ENCODE measurements around the gene MKX.
A peak's percentile ranks its signal among the peaks of the same experiment; 100 is the strongest.

MKX gene

GRCh38 chr10:27742195-27743011, 3.2 kb downstream of the MKX start:
- DNase-seq = peak; percentile 50

- DNase-seq = no peak
Measured at GRCh38 chr10:27741173-27742091, 4.2 kb downstream of the MKX start.

GRCh38 chr10:27736396-27736795, 9.2 kb downstream of the MKX start:
- DNase-seq = no peak

DNA sequence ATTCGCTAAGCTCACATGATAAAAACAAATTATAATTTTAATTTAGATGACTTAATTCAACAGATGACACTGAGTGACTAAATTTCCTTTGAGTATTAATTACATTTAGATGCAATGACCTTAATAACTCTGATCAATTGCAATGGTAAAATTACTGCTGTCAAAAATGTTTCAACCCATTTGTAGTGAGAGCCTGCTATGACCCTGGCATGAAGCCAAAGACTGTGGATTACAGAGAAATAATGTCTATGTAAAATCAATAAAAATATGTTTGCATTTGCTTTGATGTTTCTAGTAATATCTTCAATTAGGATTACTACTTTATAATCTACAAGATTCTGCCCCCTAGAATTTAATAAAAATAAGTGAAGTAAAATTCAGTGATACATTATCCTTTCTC, 15.6 kb downstream of the MKX start:
- DNase-seq = no peak

GRCh38 chr10:27728338-27728737, 17.3 kb downstream of the MKX start:
- DNase-seq = no peak

- no peak for DNase-seq
Measured at GRCh38 chr10:27724287-27724686, 21.3 kb downstream of the MKX start.

DNA sequence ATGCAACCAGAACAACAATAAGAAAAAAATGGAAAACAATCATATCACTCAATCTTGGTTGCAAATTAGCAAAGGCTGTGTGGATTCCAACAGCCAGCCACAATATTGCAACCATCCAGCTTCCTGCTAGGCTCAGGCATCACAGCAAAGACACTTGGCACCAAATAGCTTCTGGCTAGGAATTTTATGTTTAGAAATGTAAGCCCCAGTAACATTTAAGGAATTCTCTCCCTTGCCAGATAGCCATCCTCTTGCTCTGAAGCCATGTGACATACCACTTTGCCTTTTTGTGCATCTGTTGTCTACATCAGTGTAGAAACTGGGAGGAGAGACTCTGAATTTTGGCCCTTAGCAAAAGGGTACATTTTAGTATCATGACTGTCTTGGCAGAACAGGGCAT, 22.2 kb downstream of the MKX start:
- DNase-seq = no peak

DNA sequence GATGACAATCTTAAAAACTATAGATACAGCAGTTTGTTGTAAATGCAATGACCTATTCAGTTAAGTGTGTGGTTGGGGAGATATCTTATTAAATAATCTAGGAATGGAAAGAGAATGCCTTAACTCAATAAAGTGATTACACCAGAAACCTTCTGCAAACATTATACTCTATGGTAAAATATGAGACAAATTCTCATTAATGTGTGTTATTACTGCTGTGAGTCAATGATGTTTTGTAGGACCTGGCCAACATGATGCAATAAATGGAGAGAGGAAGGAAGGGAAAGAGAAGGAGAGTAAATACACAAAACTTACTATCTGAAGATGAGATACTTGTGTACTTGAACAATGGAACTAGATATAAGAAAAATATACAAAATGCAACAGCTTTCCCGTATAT, 25.1 kb downstream of the MKX start:
- DNase-seq = no peak

GRCh38 chr10:27719052-27719451, 26.6 kb downstream of the MKX start:
- DNase-seq = no peak

GRCh38 chr10:27717861-27718260, 27.8 kb downstream of the MKX start:
- DNase-seq = no peak

GRCh38 chr10:27717224-27717623, 28.4 kb downstream of the MKX start:
- no peak for DNase-seq

DNA sequence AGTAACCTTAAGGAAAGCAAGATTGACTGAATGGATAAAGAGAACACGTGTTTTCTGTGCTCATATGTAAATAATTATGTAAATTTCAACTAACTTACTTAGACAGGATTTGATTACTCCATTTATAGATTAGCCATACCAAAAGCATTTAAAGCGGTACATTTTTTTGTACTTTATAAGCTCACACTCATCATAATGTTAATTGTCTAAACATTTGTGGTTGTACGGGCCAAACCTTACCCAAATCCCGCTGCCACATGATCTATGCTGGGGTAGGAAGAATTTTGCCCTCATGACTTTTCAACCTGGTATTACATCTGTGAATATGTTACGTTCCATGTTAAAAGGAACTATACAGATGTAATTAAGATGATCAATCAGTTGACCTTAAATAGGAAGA, 29.1 kb downstream of the MKX start:
- no peak for DNase-seq

DNA sequence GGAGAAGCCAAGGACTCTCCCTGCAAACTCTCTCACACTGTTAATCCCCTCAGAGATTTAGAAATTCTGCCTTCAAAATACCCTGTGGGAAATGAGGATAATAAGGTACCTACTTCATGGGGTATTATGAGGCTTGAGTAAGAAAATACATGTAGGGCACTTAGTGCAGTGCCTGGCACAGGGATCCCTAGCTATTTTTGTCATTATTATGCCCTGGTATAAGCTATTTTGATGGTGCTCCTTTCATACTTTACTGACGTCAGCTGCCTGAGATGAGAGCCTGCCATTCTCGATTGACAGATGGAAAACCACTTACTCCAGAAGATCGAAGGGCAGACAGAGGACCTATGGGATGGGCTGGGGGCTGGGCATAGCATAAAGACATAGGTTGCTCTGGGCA, 30.1 kb downstream of the MKX start:
- DNase-seq = no peak

DNA sequence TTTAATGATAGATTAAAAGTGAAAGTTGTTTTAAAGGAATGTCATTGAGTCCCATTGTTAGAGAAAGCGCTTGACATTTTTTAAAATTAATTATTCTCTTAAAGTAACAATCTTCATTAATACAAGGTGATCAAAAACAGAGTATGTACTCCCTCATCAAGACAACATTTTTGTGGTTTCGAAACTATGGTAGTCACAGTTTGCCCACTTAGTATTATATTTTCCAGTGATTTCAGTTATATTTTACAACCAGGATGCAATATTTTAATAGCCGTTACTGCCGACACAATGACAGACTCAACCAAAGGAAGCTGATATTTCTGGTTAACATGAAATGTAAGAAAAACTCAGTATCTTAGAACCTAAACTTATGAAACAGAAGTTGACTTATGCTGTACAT, 31.3 kb downstream of the MKX start:
- DNase-seq = no peak

GRCh38 chr10:27713941-27714340, 31.7 kb downstream of the MKX start:
- DNase-seq = no peak

DNA sequence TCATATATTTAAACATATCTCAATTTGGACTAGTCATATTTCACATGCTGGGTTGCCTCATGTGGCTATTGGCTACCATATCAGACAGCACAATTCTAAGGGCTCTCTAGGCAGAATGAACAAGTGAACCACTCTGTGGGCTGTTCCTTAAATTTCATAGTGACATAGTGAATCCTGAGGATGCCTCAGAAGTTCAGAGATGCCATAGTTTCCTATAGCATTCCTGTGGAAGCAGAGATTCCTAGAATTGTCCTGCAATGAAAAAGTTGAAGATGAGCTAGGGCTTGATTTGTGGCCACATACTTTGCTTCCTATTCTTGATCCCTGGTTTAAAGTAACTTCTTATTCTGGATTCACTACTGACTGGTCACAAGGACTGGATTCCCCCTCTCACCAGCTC, 35.6 kb downstream of the MKX start:
- no peak for DNase-seq

GRCh38 chr10:27709304-27709703, 36.3 kb downstream of the MKX start:
- no peak for DNase-seq

GRCh38 chr10:27701938-27702537, 43.6 kb downstream of the MKX start:
- DNase-seq = no peak

GRCh38 chr10:27699776-27700175, 45.8 kb downstream of the MKX start:
- DNase-seq = no peak

- no peak for DNase-seq
Measured at GRCh38 chr10:27698961-27699360, 46.7 kb downstream of the MKX start.

DNA sequence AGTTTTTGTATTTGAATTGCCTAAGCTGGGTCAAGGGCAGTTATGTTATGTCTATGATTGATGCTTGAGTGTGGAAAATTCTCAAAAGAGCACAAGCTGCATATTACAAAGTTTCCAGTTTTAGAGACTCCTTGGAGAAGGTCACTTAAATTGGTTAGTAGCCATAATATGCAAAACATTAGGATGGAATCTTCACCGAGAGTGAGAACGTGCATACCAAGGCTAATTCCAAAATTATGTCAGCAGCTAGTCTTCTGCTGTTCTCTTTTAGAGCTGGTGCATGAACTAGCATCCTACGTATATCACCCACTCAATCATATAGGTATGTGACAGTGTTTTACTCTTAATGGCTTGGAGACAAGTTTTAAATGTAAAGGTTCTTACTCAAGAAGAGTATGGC, 49.2 kb downstream of the MKX start:
- no peak for DNase-seq

- DNase-seq = no peak
Measured at GRCh38 chr10:27695706-27696105, 49.9 kb downstream of the MKX start.

- DNase-seq = no peak
Measured at GRCh38 chr10:27695088-27695487, 50.5 kb downstream of the MKX start.

- DNase-seq = no peak
Measured at GRCh38 chr10:27692663-27693062, 53.0 kb downstream of the MKX start.

All from NCI-H1105 (cell line).